SHP77 treated with DMSO at 0.1 percent for 48 hours (cell line): ENCODE measurements around the gene UGP2.

Experiments
- DNase-seq: peaks from one replicate; lab custom pipeline; 2025; lab: John Stamatoyannopoulos, UW

UGP2 gene

DNA sequence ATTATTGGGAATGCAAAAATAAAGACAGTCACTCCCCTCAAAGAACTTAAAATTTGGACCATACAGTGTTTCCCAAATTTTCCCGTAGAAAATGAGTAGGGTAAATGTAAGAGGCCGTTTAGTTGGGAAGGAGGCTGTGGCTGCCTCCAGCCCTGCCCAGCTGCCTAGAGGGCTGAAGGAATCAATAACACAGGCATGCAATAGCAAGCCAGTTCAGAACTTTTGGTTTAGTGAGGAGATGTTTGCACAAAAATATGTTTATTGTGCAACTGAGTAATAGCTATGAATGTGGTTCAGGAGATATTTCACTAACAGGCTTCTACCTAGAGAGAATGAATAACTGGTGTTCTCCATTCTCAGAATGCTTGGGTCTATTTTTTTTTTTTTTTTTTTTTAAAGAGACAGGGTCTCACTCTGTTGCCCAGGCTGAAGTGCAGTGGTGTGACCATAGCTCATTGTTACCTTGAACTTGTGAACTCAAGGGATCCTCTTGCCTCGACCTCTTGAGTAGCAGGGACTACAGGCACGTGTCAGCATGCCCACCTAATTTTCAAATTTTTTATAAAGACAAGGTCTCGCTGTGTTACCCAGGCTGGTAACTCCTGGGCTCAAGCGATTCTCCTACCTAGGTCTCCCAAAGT lies 23.6 kb downstream of the UGP2 start:
- DNase-seq, result no peak

- no peak for DNase-seq
Measured at GRCh38 chr2:63866009-63866709, 24.5 kb downstream of the UGP2 start.

GRCh38 chr2:63870679-63871078 lies 29.0 kb downstream of the UGP2 start:
- no peak for DNase-seq

DNA sequence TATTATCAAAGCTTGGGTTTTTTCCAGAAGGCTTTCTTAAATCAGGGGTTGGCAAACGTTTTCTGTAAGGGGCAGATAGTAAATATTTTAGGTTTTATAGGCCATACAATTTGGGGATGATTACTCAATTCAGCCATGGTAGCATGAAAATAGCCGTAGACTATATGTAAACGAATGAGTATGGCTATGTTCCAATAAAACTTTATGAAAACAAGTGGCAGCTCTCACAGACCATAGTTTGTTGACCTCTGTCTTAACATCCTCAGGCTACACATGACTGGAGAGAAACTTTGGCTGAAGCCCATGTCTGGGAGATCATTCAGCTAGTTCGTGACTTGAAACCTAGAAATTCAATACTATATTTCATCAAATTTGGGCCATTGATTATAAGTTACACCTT lies 30.2 kb downstream of the UGP2 start:
- no peak for DNase-seq

DNA sequence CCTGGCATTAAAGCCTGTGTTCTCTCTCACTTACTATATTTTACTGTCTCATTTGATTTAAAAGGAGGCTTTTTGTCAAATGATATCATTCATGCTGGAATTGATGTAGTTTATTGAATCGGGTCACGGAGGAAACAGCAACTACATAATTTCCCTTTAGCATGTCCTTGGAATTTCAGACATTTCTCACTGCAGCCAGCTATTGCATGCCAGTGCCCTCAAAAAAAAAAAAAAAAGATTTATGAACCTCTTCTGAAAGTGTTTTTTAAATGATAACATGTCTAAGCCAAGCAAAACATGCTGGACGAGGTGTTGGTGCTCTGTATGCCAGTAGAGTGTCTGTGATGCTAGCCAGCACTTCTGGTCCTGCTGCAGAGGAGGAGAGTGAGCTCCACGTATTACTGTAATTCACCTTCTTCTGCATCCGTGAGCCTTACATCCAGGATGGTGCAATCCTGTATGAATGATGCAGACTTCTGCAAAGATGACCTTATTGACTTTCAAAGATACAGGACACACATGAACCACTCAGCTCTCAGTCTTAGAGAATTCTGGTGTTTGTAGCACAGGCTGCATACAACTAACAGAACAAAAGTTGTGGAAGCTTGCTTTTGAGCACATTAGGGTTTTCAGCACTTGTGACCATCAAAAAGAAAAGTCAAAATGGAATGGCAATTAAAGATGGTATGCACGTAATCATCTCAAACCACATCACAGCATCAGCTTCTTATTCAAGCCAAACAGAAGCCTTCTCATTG lies 31.1 kb downstream of the UGP2 start:
- DNase-seq, result no peak

GRCh38 chr2:63874204-63875130 lies 32.8 kb downstream of the UGP2 start:
- no peak for DNase-seq

GRCh38 chr2:63875131-63875527 lies 33.4 kb downstream of the UGP2 start:
- DNase-seq, result no peak

GRCh38 chr2:63875559-63876245 lies 34.0 kb downstream of the UGP2 start:
- DNase-seq, result no peak

GRCh38 chr2:63876311-63876710 lies 34.6 kb downstream of the UGP2 start:
- no peak for DNase-seq

- no peak for DNase-seq
Measured at GRCh38 chr2:63878486-63878885, 36.8 kb downstream of the UGP2 start.

- no peak for DNase-seq
Measured at GRCh38 chr2:63879876-63880433, 38.3 kb downstream of the UGP2 start.

- DNase-seq, result no peak
Measured at GRCh38 chr2:63880625-63881024, 38.9 kb downstream of the UGP2 start.

- no peak for DNase-seq
Measured at GRCh38 chr2:63881205-63881604, 39.5 kb downstream of the UGP2 start.

GRCh38 chr2:63882395-63883105 lies 40.9 kb downstream of the UGP2 start:
- DNase-seq, result no peak

DNA sequence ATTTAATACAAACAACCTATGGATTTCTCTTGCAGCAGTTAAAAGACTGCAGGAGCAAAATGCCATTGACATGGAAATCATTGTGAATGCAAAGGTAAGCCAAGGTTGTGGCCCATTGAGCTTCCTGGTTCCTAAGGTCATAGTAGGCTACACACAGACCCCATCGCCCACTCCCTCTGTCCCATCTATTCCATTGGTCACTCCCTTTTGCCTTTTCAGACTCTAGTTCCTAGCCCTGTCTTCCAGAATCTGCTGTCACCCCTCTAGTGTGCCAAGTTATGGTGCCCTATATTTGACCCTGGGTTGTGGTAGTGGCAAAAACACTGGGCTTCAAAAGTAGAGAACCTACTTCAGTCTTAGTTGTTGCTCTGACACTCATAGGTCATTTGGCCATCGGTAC lies 44.7 kb downstream of the UGP2 start:
- DNase-seq, result no peak

GRCh38 chr2:63888053-63888452 lies 46.4 kb downstream of the UGP2 start:
- DNase-seq, result no peak

DNA sequence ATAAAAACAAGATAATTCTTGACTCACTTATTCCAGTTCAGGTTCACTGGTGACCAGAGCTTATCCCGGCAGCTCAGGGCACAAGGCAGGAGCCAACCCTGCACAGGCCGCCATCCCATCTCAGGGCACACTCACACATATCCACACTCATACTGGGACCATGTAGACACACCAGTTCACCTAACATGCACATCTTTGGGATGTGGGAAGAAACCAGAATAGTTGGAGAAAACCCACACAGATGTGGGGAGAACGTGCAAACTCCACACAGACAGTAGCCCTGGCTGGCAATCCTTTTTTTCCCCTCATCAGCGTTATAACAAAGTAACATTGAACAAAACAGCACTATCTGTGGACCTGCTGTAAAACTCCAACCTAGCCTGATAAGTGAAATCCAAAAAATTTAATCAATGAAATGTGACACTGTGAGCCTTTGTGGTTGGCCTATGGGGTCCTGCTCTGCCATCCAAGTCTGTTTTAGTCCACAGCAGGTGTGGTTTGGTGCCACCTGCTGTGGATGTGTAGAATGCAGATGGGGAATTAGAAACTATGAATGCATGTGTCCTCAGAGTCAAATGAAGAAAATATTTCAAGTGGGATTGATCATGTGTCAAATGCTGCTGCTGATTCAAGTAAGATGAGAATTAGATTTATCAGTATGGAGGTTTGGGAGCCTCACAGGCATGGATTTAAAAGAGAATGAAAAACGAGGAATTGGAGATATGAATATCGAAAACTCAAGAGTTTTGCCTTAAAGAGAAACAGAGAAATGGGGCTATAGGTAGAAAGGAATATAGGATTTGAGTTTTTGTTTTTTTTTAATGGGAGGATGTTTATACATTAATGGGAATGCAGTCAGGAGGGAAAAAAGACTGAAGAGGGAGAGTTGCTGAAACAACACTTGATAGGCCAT lies 47.0 kb downstream of the UGP2 start:
- DNase-seq, result peak; percentile 5

DNA sequence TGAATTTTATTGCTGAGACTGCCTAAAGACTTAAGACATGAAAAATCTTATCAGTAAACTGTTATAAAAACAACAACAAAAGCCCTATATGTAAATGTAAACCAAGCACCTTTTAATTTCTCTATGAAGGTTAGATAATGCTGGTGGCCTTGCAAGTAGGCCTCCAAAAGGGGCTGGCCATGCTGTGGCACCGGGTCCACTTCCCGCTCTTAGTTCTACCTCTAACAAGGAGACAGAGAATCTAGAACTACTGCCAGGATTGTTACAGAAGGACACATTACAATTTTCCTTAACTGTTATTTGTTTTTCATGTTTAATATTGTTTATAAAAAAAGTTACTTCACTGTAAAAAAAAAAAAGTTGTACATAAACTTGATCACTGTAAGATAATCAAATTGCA lies 49.0 kb downstream of the UGP2 start:
- DNase-seq, result no peak

GRCh38 chr2:63891488-63892030 lies 49.9 kb downstream of the UGP2 start:
- DNase-seq, result no peak
